Fibroblast of lung (primary cell): Measurements from ENCODE around the gene PIEZO2.

Experiments used
- CTCF ChIP-seq, 2 donors: IDR thresholded peaks in 1 of 2; conservative IDR thresholded peaks in 1 of 2; 1 replicate in 1 of 2; 2 replicates in 1 of 2; pipeline ENCODE4 v1.5.1; 2011 to 2012; ENCODE audit warnings: low read length in 2 of 2, control low read depth in 1 of 2, inconsistent platforms in 1 of 2, low read depth in 1 of 2, mild to moderate bottlenecking in 1 of 2
- EZH2 ChIP-seq: IDR thresholded peaks from 2 replicates; pipeline ENCODE4 v1.5.1; 2012; ENCODE audit warnings: low read length, control low read depth, mild to moderate bottlenecking; ENCODE audit errors: missing control alignments

- no peak for TF ChIP-seq CTCF (conservative IDR thresholded peaks at IDR 0.05 in 1 of 2, IDR thresholded peaks at IDR 0.05 in 1 of 2; ENCODE audit: low read depth in 1 of 2, low read length in 2 of 2)
- no peak for TF ChIP-seq EZH2
These were observed 478.5 kb downstream of the PIEZO2 start for GRCh38 chr18:10670856-10671255.
